K562 (cell line): Measurements from ENCODE around the gene ARHGEF38. TPM values are rescaled to one million over a fixed set of nuclear protein-coding genes. Genes with fewer than 3 reads are reported as not detected.

Source experiments
- ARHGAP35 ChIP-seq: fragments of 450-650 bp; IDR thresholded peaks from 2 replicates; pipeline ENCODE4 v1.6.1; 2018; ENCODE audit not compliant: partially characterized antibody
- ATF4 ChIP-seq: fragments of 450-650 bp; formaldehyde crosslinking; IDR thresholded peaks from 2 replicates; pipeline ENCODE4 v1.4.0; 2022; ENCODE audit warnings: mild to moderate bottlenecking, moderate library complexity
- CREB5 ChIP-seq: fragments of 250-450 bp; sonication (Bioruptor Pico); IDR thresholded peaks from 2 replicates; pipeline ENCODE4 v1.5.0; 2020; ENCODE audit warnings: mild to moderate bottlenecking
- CXXC5 ChIP-seq: fragments of 250-450 bp; sonication (Bioruptor Pico); IDR thresholded peaks from 2 replicates; pipeline ENCODE4 v1.8.0; 2022; ENCODE audit warnings: inconsistent platforms, mild to moderate bottlenecking, moderate library complexity
- E2F4 ChIP-seq: sonication (generic); formaldehyde crosslinking; IDR thresholded peaks from 2 replicates; pipeline ENCODE4 v1.8.0; 2022; ENCODE audit warnings: mild to moderate bottlenecking, low read depth, missing genetic modification reagents
- FIP1L1 ChIP-seq: fragments of 200-400 bp; formaldehyde crosslinking; IDR thresholded peaks from 2 replicates; pipeline ENCODE4 v1.6.1; 2018; ENCODE audit warnings: mild to moderate bottlenecking, low read depth, low read length; ENCODE audit not compliant: poor library complexity, severe bottlenecking
- GTF2A2 ChIP-seq: IDR thresholded peaks from 2 replicates; pipeline ENCODE4 v1.6.1; 2016; ENCODE audit warnings: mild to moderate bottlenecking, missing genetic modification characterization, missing compliant biosample characterization
- HNRNPL ChIP-seq: fragments of 200-400 bp; formaldehyde crosslinking; IDR thresholded peaks from 2 replicates; pipeline ENCODE4 v1.6.1; 2017; ENCODE audit warnings: low read depth, mild to moderate bottlenecking, low read length
- NR4A1 ChIP-seq, 2 experiments: fragments of 250-450 bp in 1 of 2; fragments of 450-650 bp in 1 of 2; sonication (Bioruptor Pico) in 1 of 2; IDR thresholded peaks; 2 replicates each; pipeline versions ENCODE4 v1.4.0 to v1.6.1; 2016 to 2020; ENCODE audit warnings: mild to moderate bottlenecking in 2 of 2, missing compliant biosample characterization in 1 of 2, missing genetic modification characterization in 1 of 2, moderate library complexity in 1 of 2
- TSC22D4 ChIP-seq: fragments of 450-650 bp; IDR thresholded peaks from 2 replicates; pipeline ENCODE4 v1.6.1; 2016; ENCODE audit warnings: missing genetic modification characterization, missing biosample characterization, control low read depth
- ZNF280B ChIP-seq: fragments of 250-450 bp; sonication (Bioruptor Pico); IDR thresholded peaks from 2 replicates; pipeline ENCODE4 v1.5.1; 2021; ENCODE audit warnings: mild to moderate bottlenecking
- ZNF77 ChIP-seq: fragments of 250-450 bp; sonication (Bioruptor Pico); IDR thresholded peaks from 2 replicates; pipeline ENCODE4 v1.5.0; 2020
- polyA plus RNA-seq, 8 experiments: library from polyadenylated mRNA; depleted of rRNA in 4 of 8; stranded (reverse) in 5 of 8; unstranded in 3 of 8; fragments of >200 nt; fragmentation: Nextera tagmentation in 2 of 8; fragmentation: Illumina TruSeq in 1 of 8; extraction: Ambion mirVana in 2 of 8; extraction: Trizol in 1 of 8; gene quantifications; 2 replicates each; pipeline versions ENCODE4 v1.2.1 to v1.2.3, GENCODE V29; 2011 to 2014; ENCODE audit warnings: inconsistent platforms in 1 of 8, missing spikeins in 1 of 8
- total RNA-seq, 7 experiments: library from RNA; depleted of rRNA in 6 of 7; stranded (reverse); fragments of >200 nt in 6 of 7; fragmentation: Illumina TruSeq in 2 of 7; extraction: Trizol in 2 of 7; gene quantifications; 2 replicates each; pipeline versions ENCODE4 v1.2.1 to v1.2.3, GENCODE V29; 2011 to 2021; ENCODE audit warnings: low replicate concordance in 1 of 7

Gene ARHGEF38
- total and polyA plus RNA-seq, 9 of the 15 experiments (the other 6 are each of a cell fraction or from before 2014, with no cell fraction given): 0.17 TPM; not detected in 8

DNA sequence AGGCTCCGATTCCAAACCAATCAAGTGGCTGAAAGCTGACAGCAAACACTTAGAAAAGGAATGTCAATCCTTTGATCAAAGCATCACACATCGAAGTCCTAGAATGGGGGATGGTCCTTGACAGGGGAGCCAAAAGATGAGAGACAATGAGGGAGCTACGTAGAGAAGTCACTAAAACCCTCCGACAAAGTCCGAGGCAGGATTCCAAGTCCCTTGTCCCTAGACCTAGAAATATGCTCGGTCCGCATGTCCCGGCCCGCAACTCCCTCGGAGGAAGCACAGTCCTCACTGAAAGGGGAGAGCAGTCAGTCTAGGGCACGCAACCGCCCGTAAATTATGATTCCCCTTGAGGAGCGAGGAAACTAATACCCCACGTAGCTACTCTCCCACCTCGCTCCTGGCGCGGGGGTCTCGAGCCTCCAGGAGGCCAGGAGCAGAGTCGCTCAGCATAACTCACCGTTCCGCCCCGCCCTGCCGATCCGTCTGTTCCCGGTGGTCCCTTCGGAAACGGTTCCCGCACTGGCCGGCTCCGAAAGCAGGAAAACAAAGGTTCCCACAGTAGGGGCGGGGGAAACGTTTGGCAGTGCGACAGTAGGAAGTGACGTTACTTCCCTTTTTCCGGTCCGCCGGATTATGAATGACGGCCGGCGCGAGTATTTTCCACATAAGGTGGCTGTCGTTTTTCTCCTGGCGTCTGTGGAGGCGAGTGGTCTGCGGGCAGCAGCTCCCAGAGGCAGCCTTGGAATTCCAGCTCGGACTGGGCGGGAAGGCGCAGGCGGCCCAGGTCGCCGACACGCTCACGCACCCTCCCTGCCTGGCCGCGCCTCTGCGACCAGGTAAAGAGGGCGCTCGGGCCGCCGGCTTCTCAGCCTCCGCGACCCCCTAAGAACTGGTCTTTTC lies 156.0 kb downstream of the ARHGEF38 start, which contains the start of the genes GSTCD and INTS12 (continued):
- TF ChIP-seq FIP1L1 (peak; percentile 62), TSC22D4 (tag) (no peak), ZNF280B (CRISPR knock-in tag) (no peak), CXXC5 (CRISPR knock-in tag) (peak; percentile 79), ATF4 (CRISPR knock-in tag) (peak; percentile 57; the same call in 1 of the 2 replicates), ARHGAP35 (no peak), HNRNPL (no peak), ZNF77 (CRISPR knock-in tag) (no peak), E2F4 (CRISPR knock-in tag) (no peak), NR4A1 (CRISPR knock-in tag; IDR thresholded peaks at IDR 0.05) (no peak), NR4A1 (tag; IDR thresholded peaks at IDR 0.05) (0 out of 2 replicates have a peak, but pooled peaks have one; percentile 70), GTF2A2 (tag) (0 out of 2 replicates have a peak, but pooled peaks have one; percentile 60), CREB5 (CRISPR knock-in tag) (no peak)
